DND-41 (cell line): ENCODE measurements around the gene B3GAT2.

Experiments
- ATAC-seq: fragments of 200-7000 bp; cut with Tn5 transposase; 3 replicates; pipeline ENCODE4 v1.9.1; 2021; ENCODE audit warnings: low read depth; ENCODE audit not compliant: insufficient read depth
- DNase-seq: peaks from one replicate; pipeline ENCODE4 v3.0.0-alpha.2; 2020
- H2AFZ ChIP-seq: 2 replicates; pipeline ENCODE4 v1.6.0; 2012; ENCODE audit warnings: low read depth, low read length
- H3K27ac ChIP-seq: 2 replicates; pipeline ENCODE4 v1.5.1; 2012; ENCODE audit warnings: low read length, inconsistent platforms
- H3K27me3 ChIP-seq: fragments of 200-600 bp; sonication (generic); 2 replicates; pipeline ENCODE4 v1.6.0; 2012; ENCODE audit warnings: low read length, mild to moderate bottlenecking, inconsistent platforms; ENCODE audit not compliant: insufficient read depth, poor library complexity
- H3K36me3 ChIP-seq: 2 replicates; pipeline ENCODE4 v1.5.1; 2012; ENCODE audit warnings: low read length, inconsistent platforms; ENCODE audit not compliant: insufficient read depth
- H3K4me1 ChIP-seq: 2 replicates; pipeline ENCODE4 v1.5.1; 2012; ENCODE audit warnings: mild to moderate bottlenecking, low read length; ENCODE audit not compliant: insufficient read depth
- H3K4me2 ChIP-seq: 2 replicates; pipeline ENCODE4 v1.6.0; 2012; ENCODE audit warnings: mild to moderate bottlenecking, moderate library complexity, low read length, inconsistent platforms; ENCODE audit not compliant: insufficient read depth
- H3K4me3 ChIP-seq, 2 experiments: fragments of 200-600 bp in 1 of 2; shearing (Covaris generic) in 1 of 2; 2 replicates each; pipeline ENCODE4 v1.5.1; 2012 to 2016; ENCODE audit warnings: inconsistent platforms in 2 of 2, low read length in 2 of 2, mild to moderate bottlenecking in 2 of 2, low read depth in 1 of 2, moderate library complexity in 1 of 2
- H3K79me2 ChIP-seq: 2 replicates; pipeline ENCODE4 v1.6.0; 2012; ENCODE audit warnings: low read length, inconsistent platforms; ENCODE audit not compliant: insufficient read depth
- H3K9ac ChIP-seq: 2 replicates; pipeline ENCODE4 v1.6.0; 2012; ENCODE audit warnings: low read depth, mild to moderate bottlenecking, inconsistent platforms, low read length, moderate library complexity
- H3K9me3 ChIP-seq: 2 replicates; pipeline ENCODE4 v1.5.1; 2012; ENCODE audit warnings: low read length, moderate library complexity, mild to moderate bottlenecking, inconsistent platforms; ENCODE audit not compliant: insufficient read depth, severe bottlenecking
- H4K20me1 ChIP-seq: 2 replicates; pipeline ENCODE4 v1.6.0; 2012; ENCODE audit warnings: low read length; ENCODE audit not compliant: insufficient read depth
- EZH2 ChIP-seq: IDR thresholded peaks from 3 replicates; pipeline ENCODE4 v1.6.1; 2012; ENCODE audit warnings: borderline replicate concordance, low read depth, mild to moderate bottlenecking, moderate library complexity, low read length, inconsistent platforms; ENCODE audit not compliant: severe bottlenecking
- TF ChIP-seq, protein P1 (sequence below): IDR thresholded peaks from 2 replicates; pipeline ENCODE4 v1.5.1; 2012; ENCODE audit warnings: borderline replicate concordance, low read length, moderate library complexity, mild to moderate bottlenecking; ENCODE audit not compliant: poor library complexity, severe bottlenecking; ENCODE audit errors: extremely low read depth

The B3GAT2 gene

DNA sequence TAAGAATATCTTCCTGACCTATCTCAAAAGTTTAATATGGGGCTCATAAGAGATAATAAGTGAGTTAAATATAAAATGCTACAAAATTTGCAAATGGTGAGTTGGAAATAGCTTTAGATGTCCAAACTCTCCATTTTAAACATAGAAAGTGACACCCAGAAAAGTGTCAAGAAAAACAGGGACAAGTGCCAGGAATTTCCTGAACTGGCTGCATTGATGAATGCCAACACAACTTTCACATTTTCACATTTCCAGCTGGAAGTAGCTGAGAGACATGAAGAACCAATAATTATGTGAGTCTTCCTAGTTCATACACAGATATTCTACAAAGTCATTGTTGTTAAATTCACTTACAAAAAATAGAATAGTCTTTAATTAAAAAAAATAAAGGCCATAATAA lies 38.6 kb upstream of the B3GAT2 start:
- no peaks in the 10 kb centered on the region for H3K4me1 ChIP-seq
- H4K20me1 ChIP-seq = no peaks in the 10 kb centered on the region
- no peak overlapping the region for H2AFZ ChIP-seq
- ATAC-seq (no peak), DNase-seq (no peak)
- H3K79me2 ChIP-seq = no peaks in the 10 kb centered on the region
- H3K27me3 ChIP-seq = no peaks in the 10 kb centered on the region
- H3K27ac ChIP-seq = no peak overlapping the region
- H3K9me3 ChIP-seq = no peaks in the 10 kb centered on the region
- no peak overlapping the region for H3K4me2 ChIP-seq
- H3K36me3 ChIP-seq = no peaks in the 10 kb centered on the region
- no peak overlapping the region for H3K9ac ChIP-seq
- TF ChIP-seq, protein P1, sequence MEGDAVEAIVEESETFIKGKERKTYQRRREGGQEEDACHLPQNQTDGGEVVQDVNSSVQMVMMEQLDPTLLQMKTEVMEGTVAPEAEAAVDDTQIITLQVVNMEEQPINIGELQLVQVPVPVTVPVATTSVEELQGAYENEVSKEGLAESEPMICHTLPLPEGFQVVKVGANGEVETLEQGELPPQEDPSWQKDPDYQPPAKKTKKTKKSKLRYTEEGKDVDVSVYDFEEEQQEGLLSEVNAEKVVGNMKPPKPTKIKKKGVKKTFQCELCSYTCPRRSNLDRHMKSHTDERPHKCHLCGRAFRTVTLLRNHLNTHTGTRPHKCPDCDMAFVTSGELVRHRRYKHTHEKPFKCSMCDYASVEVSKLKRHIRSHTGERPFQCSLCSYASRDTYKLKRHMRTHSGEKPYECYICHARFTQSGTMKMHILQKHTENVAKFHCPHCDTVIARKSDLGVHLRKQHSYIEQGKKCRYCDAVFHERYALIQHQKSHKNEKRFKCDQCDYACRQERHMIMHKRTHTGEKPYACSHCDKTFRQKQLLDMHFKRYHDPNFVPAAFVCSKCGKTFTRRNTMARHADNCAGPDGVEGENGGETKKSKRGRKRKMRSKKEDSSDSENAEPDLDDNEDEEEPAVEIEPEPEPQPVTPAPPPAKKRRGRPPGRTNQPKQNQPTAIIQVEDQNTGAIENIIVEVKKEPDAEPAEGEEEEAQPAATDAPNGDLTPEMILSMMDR = no peak
- no peak for TF ChIP-seq EZH2
- H3K4me3 ChIP-seq = no peak overlapping the region

DNA sequence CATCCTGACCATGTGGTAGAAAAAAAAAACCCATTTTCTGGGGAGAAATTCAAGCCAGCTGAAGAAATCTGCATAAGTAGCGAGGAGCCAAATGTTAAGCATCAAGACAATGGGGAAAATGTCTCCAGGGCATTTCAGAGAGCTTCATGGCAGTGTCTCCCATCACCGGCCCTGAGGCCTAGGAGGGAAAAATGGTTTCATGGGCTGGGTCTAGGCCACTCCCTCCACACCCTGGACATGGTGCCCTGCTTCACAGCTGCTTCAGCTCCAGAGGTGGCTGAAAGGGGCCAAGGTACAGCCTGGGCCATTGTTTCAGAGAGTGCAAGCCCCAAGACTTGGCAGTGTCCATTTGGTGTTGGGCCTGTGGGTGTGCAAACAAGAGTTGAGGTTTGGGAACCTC lies 34.4 kb upstream of the B3GAT2 start:
- Histone ChIP-seq H3K27ac (no peak overlapping the region), H3K4me2 (no peak overlapping the region), H3K4me1 (no peaks in the 10 kb centered on the region), H3K9me3 (no peaks in the 10 kb centered on the region), H3K4me3 (no peak overlapping the region), H3K27me3 (no peaks in the 10 kb centered on the region), H3K36me3 (no peaks in the 10 kb centered on the region), H3K79me2 (no peaks in the 10 kb centered on the region), H2AFZ (no peak overlapping the region), H3K9ac (no peak overlapping the region), H4K20me1 (no peaks in the 10 kb centered on the region)
- DNase-seq = no peak
- no peak for TF ChIP-seq EZH2
- TF ChIP-seq, protein P1 = no peak
- no peak for ATAC-seq

DNA sequence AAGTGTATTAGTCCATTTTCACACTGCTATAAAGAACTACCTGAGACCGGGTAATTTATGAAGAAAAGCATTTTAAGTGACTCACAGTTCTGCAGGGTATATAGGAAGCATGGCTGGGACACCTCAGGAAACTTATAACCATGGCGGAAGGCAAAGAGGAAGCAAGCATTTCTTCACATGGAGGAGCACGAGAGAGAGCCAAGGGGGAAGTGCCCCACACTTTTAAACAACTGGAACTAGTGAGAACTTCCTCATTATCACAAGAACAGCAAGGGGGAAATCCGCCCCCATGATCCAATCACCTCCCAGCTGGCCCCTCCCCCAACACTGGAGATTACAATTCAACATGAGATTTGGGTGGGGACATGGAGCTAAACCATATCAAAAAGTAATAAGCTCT lies 28.3 kb upstream of the B3GAT2 start:
- Histone ChIP-seq H3K4me1 (no peaks in the 10 kb centered on the region), H4K20me1 (no peaks in the 10 kb centered on the region), H2AFZ (no peak overlapping the region), H3K9ac (no peak overlapping the region), H3K4me2 (no peak overlapping the region), H3K27me3 (no peaks in the 10 kb centered on the region), H3K9me3 (no peaks in the 10 kb centered on the region), H3K27ac (no peak overlapping the region), H3K79me2 (no peaks in the 10 kb centered on the region), H3K4me3 (no peak overlapping the region), H3K36me3 (no peaks in the 10 kb centered on the region)
- no peak for TF ChIP-seq EZH2
- TF ChIP-seq, protein P1 = no peak
- no peak for DNase-seq
- ATAC-seq = no peak

GRCh38 chr6:70982747-70983146 lies 25.9 kb upstream of the B3GAT2 start:
- no peak overlapping the region for H3K27ac ChIP-seq
- H3K9me3 ChIP-seq = no peaks in the 10 kb centered on the region
- H3K79me2 ChIP-seq = no peaks in the 10 kb centered on the region
- no peak overlapping the region for H3K4me3 ChIP-seq
- no peaks in the 10 kb centered on the region for H3K27me3 ChIP-seq
- no peaks in the 10 kb centered on the region for H3K36me3 ChIP-seq
- TF ChIP-seq EZH2 = no peak
- TF ChIP-seq, protein P1 = no peak
- no peak overlapping the region for H3K9ac ChIP-seq
- DNase-seq = no peak
- ATAC-seq = no peak
- no peak overlapping the region for H2AFZ ChIP-seq
- no peaks in the 10 kb centered on the region for H3K4me1 ChIP-seq
- no peak overlapping the region for H3K4me2 ChIP-seq
- no peaks in the 10 kb centered on the region for H4K20me1 ChIP-seq
